Astrocyte of the hippocampus (primary cell): ENCODE measurements around the gene VSTM2B.

Source experiments
- DNase-seq: peaks from one replicate; pipeline ENCODE4 v3.0.0; 2011; ENCODE audit warnings: low read depth, low spot score

The VSTM2B gene

GRCh38 chr19:29515706-29516357, 10.0 kb upstream of the VSTM2B start:
- DNase-seq: no peak

- DNase-seq: no peak
Measured at GRCh38 chr19:29516358-29516725, 9.5 kb upstream of the VSTM2B start.

DNA sequence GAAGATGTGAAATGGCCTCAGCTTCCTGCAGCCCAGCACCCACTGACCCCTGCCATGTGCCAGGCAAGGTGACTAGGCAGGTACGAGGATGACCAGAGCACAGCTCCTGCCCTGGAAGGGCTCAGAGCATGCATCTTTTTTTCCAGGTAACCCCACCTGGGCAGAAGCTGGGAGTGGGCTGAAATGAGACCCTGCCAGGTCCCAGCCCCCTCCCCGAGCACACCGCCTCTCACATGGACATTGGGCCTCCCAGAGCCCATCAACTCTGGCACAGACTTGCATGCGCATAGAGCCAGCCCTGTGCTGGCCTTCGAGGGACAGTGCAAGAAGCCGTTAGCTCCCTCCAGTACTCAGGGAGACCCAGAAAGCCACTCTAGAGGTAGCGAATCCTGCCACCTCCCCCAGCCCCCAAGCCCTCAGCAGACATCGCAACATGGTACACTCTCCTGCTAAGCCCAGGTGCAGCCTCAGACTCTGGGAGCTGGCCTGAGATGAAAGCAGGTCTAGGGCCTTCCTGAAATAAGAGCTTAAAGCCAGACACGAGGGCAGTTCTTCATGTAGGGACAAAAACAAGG, 8.9 kb upstream of the VSTM2B start:
- DNase-seq: no peak

GRCh38 chr19:29517412-29517811, 8.4 kb upstream of the VSTM2B start:
- no peak for DNase-seq

GRCh38 chr19:29517946-29518345, 7.8 kb upstream of the VSTM2B start:
- DNase-seq: no peak

GRCh38 chr19:29519146-29519545, 6.6 kb upstream of the VSTM2B start:
- no peak for DNase-seq

- DNase-seq: no peak
Measured at GRCh38 chr19:29519931-29520330, 5.9 kb upstream of the VSTM2B start.

- no peak for DNase-seq
Measured at GRCh38 chr19:29520390-29520789, 5.4 kb upstream of the VSTM2B start.

GRCh38 chr19:29521291-29522075, 4.3 kb upstream of the VSTM2B start:
- DNase-seq: no peak

DNA sequence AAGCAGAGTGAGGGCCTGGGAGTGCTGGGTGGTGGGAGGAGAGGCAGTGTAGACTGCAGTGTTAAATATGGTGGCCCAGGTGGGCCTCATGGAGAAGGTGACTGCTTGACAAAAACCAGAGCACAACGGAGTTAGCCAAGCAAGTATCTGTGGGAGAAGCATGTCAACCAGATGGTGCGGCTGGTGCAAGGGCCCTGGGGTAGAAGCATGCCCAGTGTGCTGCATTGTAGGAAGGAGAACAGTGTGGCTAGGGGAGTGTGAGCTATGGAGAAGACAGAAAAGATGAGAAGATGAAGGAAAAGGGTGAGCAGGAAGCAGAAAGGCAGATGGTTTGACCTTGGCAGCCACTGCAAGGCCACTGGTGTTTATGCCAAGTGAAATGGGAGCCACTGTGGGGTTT, 2.2 kb upstream of the VSTM2B start:
- DNase-seq: no peak

DNA sequence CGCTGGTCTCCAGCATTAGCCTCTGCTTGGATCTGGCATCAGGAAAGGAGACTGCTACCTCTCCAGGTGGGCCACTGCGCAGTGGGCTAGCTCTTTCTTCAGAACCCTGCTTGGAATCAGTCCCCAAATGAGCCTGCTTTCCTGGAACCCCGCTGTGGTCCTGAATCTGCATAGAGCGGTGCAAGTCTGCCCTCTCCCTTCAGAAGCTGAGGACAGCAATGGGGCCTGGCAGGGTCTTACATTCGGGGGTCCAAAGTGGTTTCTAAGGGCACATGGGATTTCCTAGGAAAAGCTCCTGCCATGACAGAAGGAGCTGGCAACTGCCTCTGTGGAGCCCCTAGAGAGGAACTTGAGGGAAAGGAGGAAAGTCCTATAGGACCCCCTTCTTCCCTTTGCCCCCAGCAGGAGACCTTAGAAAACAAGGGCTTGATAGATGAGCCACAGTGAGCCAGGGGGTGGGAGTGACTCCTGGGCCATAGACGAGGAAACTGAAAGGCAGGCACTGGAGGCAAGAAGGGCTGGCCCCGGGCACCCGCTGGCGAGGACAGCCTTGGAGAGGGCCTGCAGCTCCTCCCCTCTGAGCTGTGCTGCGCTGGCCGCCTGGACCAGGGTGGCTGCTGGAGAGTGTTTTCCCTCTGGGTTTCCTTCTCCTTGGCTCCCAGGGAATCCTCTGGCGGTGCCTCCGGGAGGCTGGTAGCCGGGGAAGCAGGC, 1.4 kb upstream of the VSTM2B start:
- no peak for DNase-seq

- DNase-seq: no peak
Measured at GRCh38 chr19:29524912-29525831, 622 bp upstream of the VSTM2B start.

DNA sequence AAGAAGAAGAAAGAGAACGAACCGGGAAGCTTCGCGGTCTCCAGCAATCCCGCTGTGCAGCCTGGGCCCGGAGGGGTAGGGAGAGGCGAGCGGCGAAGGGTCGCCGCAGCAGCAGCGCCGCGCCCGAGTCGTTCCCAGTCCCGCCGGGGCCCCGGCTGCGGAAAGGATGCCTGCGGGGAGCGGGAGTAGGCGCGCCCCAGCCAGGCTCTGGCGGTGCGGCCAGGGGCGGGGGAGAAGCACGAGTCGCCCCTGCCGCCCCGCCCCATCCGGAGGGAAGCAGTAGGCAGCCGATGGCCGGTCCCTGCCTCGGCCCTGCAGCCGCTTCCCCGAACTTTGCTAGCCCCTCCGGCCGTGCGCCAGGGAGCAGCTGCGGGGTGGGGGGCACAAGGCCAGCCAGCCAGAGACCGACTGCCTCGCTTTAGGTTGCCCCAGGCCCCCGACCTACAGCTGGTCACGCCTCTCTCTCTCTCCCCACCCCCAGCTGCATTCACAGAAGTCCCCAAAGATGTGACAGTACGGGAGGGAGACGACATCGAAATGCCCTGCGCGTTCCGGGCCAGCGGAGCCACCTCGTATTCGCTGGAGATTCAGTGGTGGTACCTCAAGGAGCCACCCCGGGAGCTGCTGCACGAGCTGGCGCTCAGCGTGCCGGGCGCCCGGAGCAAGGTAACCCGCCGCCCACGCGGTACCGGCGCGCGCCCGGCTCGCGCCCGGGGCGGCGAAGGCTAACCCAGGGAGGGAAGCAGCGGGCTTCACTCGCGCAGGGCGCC, 1.1 kb downstream of the VSTM2B start:
- no peak for DNase-seq

DNA sequence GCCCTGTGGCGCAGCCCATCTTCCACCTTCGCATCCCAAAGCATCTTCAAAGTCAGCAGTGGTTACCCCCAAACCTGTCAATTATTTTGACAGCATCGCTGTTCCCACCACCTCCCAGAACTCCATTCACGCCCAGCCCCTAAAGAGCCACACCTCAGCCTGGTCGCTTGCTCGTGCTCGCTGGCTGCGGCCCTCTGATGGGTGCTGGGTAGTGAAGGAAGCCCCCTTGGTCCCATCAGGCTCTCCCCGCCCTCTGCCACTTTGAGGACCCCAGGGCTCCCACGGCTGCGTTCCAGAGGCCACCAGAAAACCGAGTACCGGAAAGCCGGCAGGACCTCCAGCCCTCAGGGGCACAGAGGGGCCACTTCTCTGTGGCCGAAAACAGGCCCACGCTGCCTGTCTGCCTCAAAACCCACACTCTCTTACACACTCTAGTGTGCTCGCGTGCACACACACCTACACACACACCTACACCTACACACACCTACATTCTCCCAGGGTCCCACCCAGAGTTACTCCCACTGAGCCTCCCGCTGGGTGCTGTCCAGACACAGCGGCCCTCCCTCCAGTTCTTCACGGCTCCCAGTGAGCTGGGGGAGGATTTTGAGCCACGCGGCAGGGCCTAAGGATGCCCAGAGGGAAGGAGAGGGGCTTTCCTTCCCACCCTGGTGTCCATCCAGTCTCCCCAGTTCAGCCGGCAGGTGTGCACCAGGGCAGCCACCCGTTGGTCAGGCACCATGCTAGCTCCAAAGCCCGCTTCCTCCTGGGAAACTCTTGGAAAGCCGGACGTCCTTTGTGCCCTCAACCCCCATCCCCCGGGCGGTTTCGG, 1.9 kb downstream of the VSTM2B start:
- DNase-seq: no peak

- peak; percentile 83 for DNase-seq
Measured at GRCh38 chr19:29528350-29528945, 2.7 kb downstream of the VSTM2B start.

DNA sequence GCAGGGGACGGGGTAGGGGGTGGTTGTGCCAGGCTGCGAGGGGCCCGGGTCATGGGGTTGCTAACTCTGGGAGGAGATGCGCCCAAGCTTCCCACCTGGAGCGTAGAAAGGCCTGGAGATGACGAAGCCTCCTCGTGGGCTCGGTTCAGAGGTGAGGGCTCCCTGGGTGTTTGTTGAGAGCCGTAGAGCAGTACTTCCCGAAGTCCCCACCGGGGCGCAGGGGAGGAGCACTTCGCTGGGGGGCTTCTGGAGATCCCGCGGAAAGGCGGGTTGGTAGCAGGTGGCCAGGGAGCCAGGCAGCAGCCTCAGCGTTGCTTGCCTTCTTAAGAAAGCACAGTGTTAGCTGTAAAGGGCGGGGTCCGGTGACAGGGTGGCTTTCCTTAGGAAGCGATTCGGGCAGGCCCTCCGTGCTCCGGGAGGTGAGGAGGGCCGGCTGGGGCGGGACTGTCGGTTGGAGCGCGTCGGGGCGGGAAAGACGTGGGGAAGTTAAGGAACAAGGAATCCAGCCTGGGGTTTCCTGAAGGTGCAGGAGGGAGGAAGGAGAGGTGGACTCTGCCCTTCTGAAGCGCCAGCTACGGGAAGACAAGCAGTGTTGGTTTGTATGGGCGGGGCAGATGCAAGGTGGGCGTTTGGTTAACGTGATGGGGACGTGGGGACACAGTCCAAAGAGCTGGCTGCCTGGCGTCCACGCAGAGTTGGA, 3.3 kb downstream of the VSTM2B start:
- DNase-seq: no peak

- peak; percentile 7 for DNase-seq
Measured at GRCh38 chr19:29529646-29530539, 4.1 kb downstream of the VSTM2B start.
